BLaER1 treated with 17β-estradiol and CSF1 and Interleukin-3, amounts not matched to agents 10 nM and 100 nM (cell line): ENCODE measurements around the gene TMEM219.
"Not testable (repeated sequence)": the region's sequence is repeated elsewhere in the genome, so short reads cannot be mapped to it uniquely, and the experiment has no call there.

Experiments used
- H3K27ac ChIP-seq, 11 experiments: shearing (Covaris generic); formaldehyde crosslinking; 2 replicates each; pipeline ENCODE4 v1.8.1; 2022
- H3K27me3 ChIP-seq, 11 experiments: shearing (Covaris generic); formaldehyde crosslinking; 2 replicates each; pipeline ENCODE4 v1.8.1; 2022
- H3K36me3 ChIP-seq, 11 experiments: shearing (Covaris generic); formaldehyde crosslinking; 2 replicates each; pipeline ENCODE4 v1.8.1; 2022
- H3K4me1 ChIP-seq, 10 experiments: shearing (Covaris generic); formaldehyde crosslinking; 2 replicates each; pipeline ENCODE4 v1.8.1; 2022
- H3K4me2 ChIP-seq, 11 experiments: shearing (Covaris generic); formaldehyde crosslinking; 2 replicates each; pipeline ENCODE4 v1.8.1; 2022
- H3K4me3 ChIP-seq, 10 experiments: shearing (Covaris generic); formaldehyde crosslinking; 2 replicates each; pipeline ENCODE4 v1.8.1; 2022
- H3K9ac ChIP-seq, 11 experiments: shearing (Covaris generic); formaldehyde crosslinking; 2 replicates each; pipeline ENCODE4 v1.8.1; 2022
- H3K9me3 ChIP-seq, 11 experiments: shearing (Covaris generic); formaldehyde crosslinking; replicated peaks in 1 of 11; 2 replicates each; pipeline ENCODE4 v1.8.1; 2022
- H4K20me1 ChIP-seq, 11 experiments: shearing (Covaris generic); formaldehyde crosslinking; 2 replicates each; pipeline ENCODE4 v1.8.1; 2022
- Cebpa-rat ChIP-seq, 11 experiments: shearing (Covaris generic); IDR thresholded peaks; 2 replicates each; pipeline ENCODE4 v1.8.1; 2022

The TMEM219 gene

GRCh38 chr16:30016555-30017276 is 54.8 kb downstream of the TMEM219 start:
- Histone ChIP-seq H3K9me3 (no peaks in the 10 kb centered on the region), H3K9ac (no peak overlapping the region), H3K36me3 (no peaks in the 10 kb centered on the region), H3K27ac (no peak overlapping the region), H3K27me3 (peaks cover 0 to 11% (median 4%) of the 10 kb centered on the region in 11 experiments; a peak in 13 of 22 replicates), H4K20me1 (no peaks in the 10 kb centered on the region), H3K4me1 (peaks cover 8 to 21% (median 14%) of the 10 kb centered on the region in 10 experiments), H3K4me2 (no peak overlapping the region), H3K4me3 (no peak overlapping the region)
- TF ChIP-seq Cebpa-rat (IDR thresholded peaks at IDR 0.05) = no peak

GRCh38 chr16:30017277-30017656 is 55.4 kb downstream of the TMEM219 start:
- Histone ChIP-seq H3K4me2 (no peak overlapping the region), H3K36me3 (no peaks in the 10 kb centered on the region), H3K27ac (no peak overlapping the region), H3K9me3 (no peaks in the 10 kb centered on the region), H3K4me1 (peaks cover 9 to 18% (median 10%) of the 10 kb centered on the region in 10 experiments; a peak in 17 of 20 replicates), H3K27me3 (peaks cover 0 to 5% (median under 1%) of the 10 kb centered on the region in 11 experiments; a peak in 9 of 22 replicates), H3K4me3 (no peak overlapping the region), H4K20me1 (no peaks in the 10 kb centered on the region), H3K9ac (no peak overlapping the region)
- no peak for TF ChIP-seq Cebpa-rat (IDR thresholded peaks at IDR 0.05)

DNA sequence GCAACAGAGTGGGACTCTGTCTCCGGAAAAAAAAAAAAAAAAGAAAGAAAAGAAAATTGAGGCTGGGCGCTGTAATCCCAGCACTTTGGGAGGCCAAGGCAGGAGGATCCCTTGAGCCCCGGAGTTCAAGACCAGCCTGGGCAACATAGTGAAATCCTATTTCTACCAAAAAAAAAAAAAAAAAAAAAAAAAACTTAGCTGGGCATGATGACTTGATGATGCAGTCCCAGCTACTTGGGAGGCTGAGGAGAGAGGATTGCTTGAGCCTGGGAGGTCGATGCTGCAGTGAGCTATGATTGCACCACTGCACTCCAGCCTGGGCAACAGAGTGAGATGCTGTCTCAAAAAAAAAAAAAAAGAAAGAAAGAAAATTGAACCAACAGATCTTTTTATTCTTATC is 56.1 kb downstream of the TMEM219 start:
- not testable (repeated sequence) for H3K27ac ChIP-seq, H3K4me2 ChIP-seq, H3K9me3 ChIP-seq, H3K27me3 ChIP-seq, H4K20me1 ChIP-seq, H3K9ac ChIP-seq, H3K36me3 ChIP-seq, H3K4me3 ChIP-seq
- peaks cover 9 to 18% (median 10%) of the 10 kb centered on the region in 10 experiments; a peak in 17 of 20 replicates for H3K4me1 ChIP-seq

DNA sequence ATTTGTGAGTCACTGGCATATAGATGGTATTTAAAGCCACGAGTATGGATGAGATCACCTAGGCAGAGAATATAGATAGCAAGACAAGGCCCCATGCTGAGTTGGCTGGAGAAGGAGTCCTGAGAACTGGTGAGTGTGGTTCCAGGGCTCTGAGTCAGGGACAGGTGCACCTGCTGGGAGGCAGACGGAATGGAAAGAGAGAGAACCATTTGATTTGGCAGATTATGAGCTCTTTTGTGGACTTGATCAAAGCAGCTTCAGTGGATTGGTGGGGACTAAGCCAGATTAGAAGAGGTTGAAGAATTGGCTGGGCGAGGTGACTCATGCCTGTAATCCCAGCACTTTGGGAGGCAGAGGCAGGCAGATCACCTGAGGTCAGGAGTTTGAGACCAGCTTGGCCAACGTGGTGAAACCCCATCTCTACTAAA is 56.9 kb downstream of the TMEM219 start:
- peaks cover 9 to 18% (median 10%) of the 10 kb centered on the region in 10 experiments; a peak in 17 of 20 replicates for H3K4me1 ChIP-seq
- no peak for TF ChIP-seq Cebpa-rat (IDR thresholded peaks at IDR 0.05)
- H3K4me3 ChIP-seq = no peak overlapping the region
- no peak overlapping the region for H3K9ac ChIP-seq
- no peaks in the 10 kb centered on the region for H4K20me1 ChIP-seq
- H3K27ac ChIP-seq = no peak overlapping the region
- H3K4me2 ChIP-seq = no peak overlapping the region
- peaks cover 0 to 3% (median 0%) of the 10 kb centered on the region in 11 experiments; a peak in 1 of 22 replicates for H3K27me3 ChIP-seq
- H3K36me3 ChIP-seq = no peaks in the 10 kb centered on the region
- no peaks in the 10 kb centered on the region for H3K9me3 ChIP-seq
